ENCODE data around the gene STIM1. TPM values are rescaled to one million over a fixed set of nuclear protein-coding genes. Genes with fewer than 3 reads are reported as not detected.
A peak's percentile ranks its signal among the peaks of the same experiment; 100 is the strongest.

The STIM1 gene
- total and polyA plus RNA-seq, 10 of the 15 experiments (the other 5 are each of a cell fraction or from before 2014, with no cell fraction given) = 8.6 to 57.7 (median 29.3) TPM

DNA sequence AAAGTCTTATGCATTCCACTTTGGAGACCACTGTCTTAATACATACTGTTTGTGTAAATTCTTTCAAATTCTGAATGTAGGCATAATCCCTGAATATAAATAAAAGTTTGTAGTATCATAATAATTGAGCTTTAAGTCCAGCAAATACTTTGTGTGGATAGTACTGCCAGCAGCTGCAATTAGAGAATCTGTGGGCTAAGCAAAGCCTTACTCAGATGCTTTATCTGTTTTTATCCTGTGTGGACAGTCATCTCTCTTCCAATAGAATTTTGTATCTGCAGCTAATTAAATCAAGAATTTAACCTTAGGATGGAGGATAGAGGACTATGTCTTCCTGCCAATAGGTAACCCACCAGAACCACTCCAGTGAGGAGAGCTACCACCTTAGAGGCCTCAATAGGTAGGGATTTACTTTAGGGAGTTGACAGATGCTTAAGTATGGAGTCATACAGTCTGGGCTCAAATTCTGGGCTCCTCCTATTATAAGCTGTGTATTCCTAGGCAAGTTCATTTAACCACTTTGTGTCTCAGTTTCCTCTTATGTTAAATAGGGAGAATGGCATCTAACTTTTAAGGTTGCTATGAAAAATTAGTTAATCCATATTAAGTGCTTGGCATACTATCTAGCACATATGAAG, 71.1 kb downstream of the STIM1 start (continued):
- TF ChIP-seq, protein P1, sequence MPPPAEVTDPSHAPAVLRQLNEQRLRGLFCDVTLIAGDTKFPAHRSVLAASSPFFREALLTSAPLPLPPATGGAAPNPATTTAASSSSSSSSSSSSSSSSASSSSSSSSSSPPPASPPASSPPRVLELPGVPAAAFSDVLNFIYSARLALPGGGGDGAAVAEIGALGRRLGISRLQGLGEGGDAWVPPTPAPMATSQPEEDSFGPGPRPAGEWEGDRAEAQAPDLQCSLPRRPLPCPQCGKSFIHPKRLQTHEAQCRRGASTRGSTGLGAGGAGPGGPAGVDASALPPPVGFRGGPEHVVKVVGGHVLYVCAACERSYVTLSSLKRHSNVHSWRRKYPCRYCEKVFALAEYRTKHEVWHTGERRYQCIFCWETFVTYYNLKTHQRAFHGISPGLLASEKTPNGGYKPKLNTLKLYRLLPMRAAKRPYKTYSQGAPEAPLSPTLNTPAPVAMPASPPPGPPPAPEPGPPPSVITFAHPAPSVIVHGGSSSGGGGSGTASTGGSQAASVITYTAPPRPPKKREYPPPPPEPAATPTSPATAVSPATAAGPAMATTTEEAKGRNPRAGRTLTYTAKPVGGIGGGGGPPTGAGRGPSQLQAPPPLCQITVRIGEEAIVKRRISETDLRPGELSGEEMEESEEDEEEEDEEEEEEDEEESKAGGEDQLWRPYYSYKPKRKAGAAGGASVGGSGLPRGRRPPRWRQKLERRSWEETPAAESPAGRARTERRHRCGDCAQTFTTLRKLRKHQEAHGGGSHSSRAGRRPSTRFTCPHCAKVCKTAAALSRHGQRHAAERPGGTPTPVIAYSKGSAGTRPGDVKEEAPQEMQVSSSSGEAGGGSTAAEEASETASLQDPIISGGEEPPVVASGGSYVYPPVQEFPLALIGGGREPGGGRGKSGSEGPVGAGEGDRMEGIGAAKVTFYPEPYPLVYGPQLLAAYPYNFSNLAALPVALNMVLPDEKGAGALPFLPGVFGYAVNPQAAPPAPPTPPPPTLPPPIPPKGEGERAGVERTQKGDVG (CRISPR knock-in tag; IDR thresholded peaks at IDR 0.05) = no peak

DNA sequence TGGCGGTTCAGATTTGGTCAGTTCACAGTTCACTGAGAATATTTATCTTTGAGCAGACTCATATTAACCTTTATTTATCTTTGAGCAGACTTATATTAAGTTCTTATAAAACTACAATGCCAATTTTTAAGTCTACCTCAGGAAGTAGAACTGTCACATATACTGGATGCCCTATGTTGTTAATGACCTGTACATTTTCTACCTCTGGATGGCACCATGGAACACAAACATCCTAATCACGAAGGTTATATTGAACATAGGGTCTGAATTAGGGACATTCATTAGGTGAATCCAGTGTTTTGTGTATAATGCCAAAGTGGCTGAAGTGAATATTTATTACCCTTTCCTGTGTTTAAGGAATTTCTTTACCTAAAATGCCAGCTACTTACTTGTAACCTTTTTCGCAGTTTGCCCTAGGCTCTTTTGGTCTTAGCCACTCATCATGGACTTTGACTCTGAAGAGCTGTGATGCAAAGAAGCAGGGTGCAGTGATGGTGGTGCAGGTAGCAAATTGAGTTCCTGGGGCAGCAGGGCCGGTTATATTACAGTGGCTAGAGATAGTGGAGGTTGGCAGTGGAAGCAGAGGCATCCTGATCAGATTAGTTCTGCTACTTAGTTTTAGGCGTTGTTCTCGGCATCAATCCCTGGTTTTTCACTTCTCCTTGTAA, 71.8 kb downstream of the STIM1 start:
- intact Hi-C loops (cut with micrococcal nuclease; ENCODE audit: unreplicated experiment) = no loop called here
- Histone ChIP-seq H3K4me1 (ENCODE audit: control insufficient read depth, insufficient read depth, low read length) (peaks cover 14% of the 10 kb centered on the region), H3K27ac (ENCODE audit: control insufficient read depth, insufficient read depth) (no peak overlapping the region; the same call in 1 of the 2 replicates), H3K36me3 (ENCODE audit: control insufficient read depth in 2 of 2, insufficient read depth in 2 of 2, low read length in 1 of 2) (peaks cover 0 to 3% of the 10 kb centered on the region in 2 experiments; a peak in 3 of 4 replicates), H3K27me3 (replicated peaks in 1 of 2; ENCODE audit: control insufficient read depth in 2 of 2, insufficient read depth in 2 of 2, low read length in 1 of 2) (no peaks in the 10 kb centered on the region), H3K79me2 (ENCODE audit: control insufficient read depth, insufficient read depth, low read length) (peaks cover 14% of the 10 kb centered on the region), H3K4me3 (no peak overlapping the region), H3K4me2 (ENCODE audit: control insufficient read depth, insufficient read depth) (peak overlapping the region; percentile 49; the same call in 1 of the 2 replicates), H4K20me1 (ENCODE audit: control insufficient read depth, insufficient read depth) (no peaks in the 10 kb centered on the region; the same call in 1 of the 2 replicates), H3K9ac (ENCODE audit: control insufficient read depth, insufficient read depth, low read length) (no peak overlapping the region), H2AFZ (ENCODE audit: control insufficient read depth, low read depth, low read length) (no peak overlapping the region), H3K9me3 (replicated peaks; ENCODE audit: control insufficient read depth, insufficient read depth, low read length) (no peaks in the 10 kb centered on the region; the same call in 2 of the 3 replicates)
- WGBS (ENCODE audit: insufficient coverage, insufficient replicate concordance, low lambda C conversion rate, missing lambda C conversion rate) = 79% methylated on average over 6 of the region's 6 CpGs
- no peak for FAIRE-seq
- no TSS peak for BruUV-seq (replicated peaks)
- ChIA-PET RAD21 (ENCODE audit: unreplicated experiment) (interaction anchor here (0.6 to 4.2 kb wide), 27 partner anchors 9 to 150 kb away, joined by 3 to 38 read pairs (median 4); partner anchors contain the start of genes RHOG and STIM1), SMC1A (ENCODE audit: uncharacterized antibody, unreplicated experiment) (interaction anchor here (0.6 to 4.4 kb wide), 35 partner anchors 9 to 145 kb away, joined by 3 to 39 read pairs (median 5); partner anchors contain the start of gene STIM1), CTCF (interaction anchor here (0.8 to 5.5 kb wide), 34 partner anchors 8 to 150 kb away, joined by 3 to 47 read pairs (median 4); partner anchors contain the start of gene STIM1), POLR2A (interaction anchor here (0.7 to 2.5 kb wide), 5 partner anchors 10 to 146 kb away, joined by 3 to 16 read pairs (median 3); partner anchors contain the start of gene STIM1)
- no peak for DNase-seq (ENCODE audit: low read depth, low spot score)
- peak; percentile 71 for ATAC-seq
- no peak for TF ChIP-seq IKZF2 (IDR thresholded peaks at IDR 0.05)
- no peak for TF ChIP-seq ESRRA (IDR thresholded peaks at IDR 0.05; ENCODE audit: low read length)
- TF ChIP-seq, protein P2, sequence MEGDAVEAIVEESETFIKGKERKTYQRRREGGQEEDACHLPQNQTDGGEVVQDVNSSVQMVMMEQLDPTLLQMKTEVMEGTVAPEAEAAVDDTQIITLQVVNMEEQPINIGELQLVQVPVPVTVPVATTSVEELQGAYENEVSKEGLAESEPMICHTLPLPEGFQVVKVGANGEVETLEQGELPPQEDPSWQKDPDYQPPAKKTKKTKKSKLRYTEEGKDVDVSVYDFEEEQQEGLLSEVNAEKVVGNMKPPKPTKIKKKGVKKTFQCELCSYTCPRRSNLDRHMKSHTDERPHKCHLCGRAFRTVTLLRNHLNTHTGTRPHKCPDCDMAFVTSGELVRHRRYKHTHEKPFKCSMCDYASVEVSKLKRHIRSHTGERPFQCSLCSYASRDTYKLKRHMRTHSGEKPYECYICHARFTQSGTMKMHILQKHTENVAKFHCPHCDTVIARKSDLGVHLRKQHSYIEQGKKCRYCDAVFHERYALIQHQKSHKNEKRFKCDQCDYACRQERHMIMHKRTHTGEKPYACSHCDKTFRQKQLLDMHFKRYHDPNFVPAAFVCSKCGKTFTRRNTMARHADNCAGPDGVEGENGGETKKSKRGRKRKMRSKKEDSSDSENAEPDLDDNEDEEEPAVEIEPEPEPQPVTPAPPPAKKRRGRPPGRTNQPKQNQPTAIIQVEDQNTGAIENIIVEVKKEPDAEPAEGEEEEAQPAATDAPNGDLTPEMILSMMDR (IDR thresholded peaks at IDR 0.05 in 2 of 3, conservative IDR thresholded peaks at IDR 0.05 in 1 of 3; ENCODE audit: control insufficient read depth in 2 of 3, extremely low read depth in 1 of 3, insufficient read depth in 1 of 3, low read depth in 3 of 3, low read length in 3 of 3) = peak in 1 of 3 experiments; percentile 6; a peak in 1 of 6 replicates
- TF ChIP-seq RAD21 (IDR thresholded peaks at IDR 0.05; ENCODE audit: insufficient read depth, low read depth, low read length) = 0 out of 2 replicates have a peak, but pooled peaks have one; percentile 27
- in situ Hi-C loops (cut with MboI) = no loop called here

All from GM12878 (cell line).